GM18508 (cell line): ENCODE data around the gene PGD.
"Not testable (repeated sequence)": the region's sequence is repeated elsewhere in the genome, so short reads cannot be mapped to it uniquely, and the experiment has no call there.

Experiments
- ATAC-seq: cut with Tn5 transposase; IDR thresholded peaks from one replicate; pipeline ENCODE4 v1.9.1; 2021; ENCODE audit warnings: moderate number of reproducible peaks; ENCODE audit not compliant: insufficient read depth, unreplicated experiment

PGD gene

DNA sequence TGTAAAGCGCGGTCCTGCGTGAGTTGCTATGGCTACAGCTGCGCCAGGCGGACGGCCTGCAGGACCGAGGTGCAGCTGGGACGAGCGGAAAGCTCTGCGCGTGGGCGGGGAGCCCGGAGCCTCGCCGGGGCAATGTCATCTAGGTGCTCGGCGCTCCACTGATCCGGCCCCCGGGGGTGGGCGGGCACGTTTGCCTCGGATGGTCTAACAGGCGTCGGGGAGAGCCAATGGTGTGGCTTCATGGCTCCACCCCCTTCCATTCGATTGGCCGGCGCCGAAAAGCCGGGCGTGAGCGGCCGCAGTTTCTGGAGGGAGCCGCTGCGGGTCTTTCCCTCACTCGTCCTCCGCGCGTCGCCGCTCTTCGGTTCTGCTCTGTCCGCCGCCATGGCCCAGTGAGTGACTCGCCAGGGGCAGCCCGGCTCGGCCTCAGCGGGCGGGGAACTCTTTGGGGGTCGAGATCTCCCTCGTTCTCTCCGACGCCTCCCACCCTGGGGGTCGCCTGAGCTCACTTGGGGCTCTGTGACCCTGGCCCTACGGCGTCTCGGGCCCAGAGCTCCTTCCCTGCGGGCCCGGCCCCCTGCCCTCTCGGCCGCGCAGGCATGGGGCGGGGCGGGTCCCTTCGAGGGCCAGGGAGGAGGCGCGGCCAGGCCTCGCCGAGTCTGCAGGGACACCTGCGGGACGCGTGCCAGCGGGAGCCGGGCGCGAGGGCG, at the start of gene PGD:
PGD (plus strand) TSS at position 331 of the 710 bp plus-strand sequence; CDS start at position 385, 54 bp downstream.
- ATAC-seq: peak; percentile 88

GRCh38 chr1:10353282-10353681, 45.6 kb upstream of the PGD start:
- ATAC-seq: no peak

- ATAC-seq: no peak
These were observed 45.2 kb upstream of the PGD start for GRCh38 chr1:10353693-10354092.

GRCh38 chr1:10360045-10360444, 38.8 kb upstream of the PGD start:
- no peak for ATAC-seq

DNA sequence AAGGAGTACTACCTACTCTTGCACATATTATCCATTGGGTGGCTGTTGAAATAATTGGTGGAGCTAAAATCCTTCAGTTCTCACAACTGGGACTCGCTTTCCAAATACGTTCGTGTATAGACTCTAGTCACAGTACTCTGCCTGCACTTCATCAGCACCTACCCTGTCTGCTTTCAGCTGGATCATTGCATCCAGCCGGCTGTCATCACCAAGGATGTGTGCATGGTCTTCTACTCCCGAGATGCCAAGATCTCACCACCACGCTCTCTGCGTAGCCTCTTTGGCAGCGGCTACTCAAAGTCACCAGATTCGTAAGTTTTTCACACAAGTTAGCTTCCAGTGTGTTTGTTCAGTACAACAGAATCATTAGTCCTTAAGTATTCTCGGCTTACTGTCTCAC, 37.3 kb upstream of the PGD start:
- ATAC-seq: no peak

GRCh38 chr1:10368194-10368593, 30.7 kb upstream of the PGD start:
- ATAC-seq: no peak

DNA sequence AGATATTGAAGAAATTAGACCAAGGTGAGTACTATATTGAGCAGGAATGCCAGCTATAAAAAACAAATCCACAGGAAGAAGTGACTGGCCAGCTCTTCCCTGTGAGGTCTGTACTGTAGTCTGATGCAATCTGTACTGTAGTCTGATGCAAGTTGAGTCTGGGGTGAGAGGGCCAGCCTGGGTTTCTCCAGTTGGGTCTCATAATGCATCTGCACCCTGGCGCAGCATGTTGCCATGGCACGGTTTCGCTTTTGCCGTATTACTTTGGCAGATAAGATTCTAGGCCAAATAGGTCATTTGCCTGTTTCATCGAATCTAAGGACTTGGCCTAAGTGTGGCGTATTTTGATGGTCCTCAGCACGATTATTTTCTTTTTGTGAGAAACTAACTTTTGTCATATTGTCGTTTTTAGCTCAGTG, 24.4 kb upstream of the PGD start:
- ATAC-seq: no peak

- not testable (repeated sequence) for ATAC-seq
These were observed 21.4 kb upstream of the PGD start for GRCh38 chr1:10377365-10378029.

- no peak for ATAC-seq
These were observed 20.6 kb upstream of the PGD start for GRCh38 chr1:10378081-10378841.

DNA sequence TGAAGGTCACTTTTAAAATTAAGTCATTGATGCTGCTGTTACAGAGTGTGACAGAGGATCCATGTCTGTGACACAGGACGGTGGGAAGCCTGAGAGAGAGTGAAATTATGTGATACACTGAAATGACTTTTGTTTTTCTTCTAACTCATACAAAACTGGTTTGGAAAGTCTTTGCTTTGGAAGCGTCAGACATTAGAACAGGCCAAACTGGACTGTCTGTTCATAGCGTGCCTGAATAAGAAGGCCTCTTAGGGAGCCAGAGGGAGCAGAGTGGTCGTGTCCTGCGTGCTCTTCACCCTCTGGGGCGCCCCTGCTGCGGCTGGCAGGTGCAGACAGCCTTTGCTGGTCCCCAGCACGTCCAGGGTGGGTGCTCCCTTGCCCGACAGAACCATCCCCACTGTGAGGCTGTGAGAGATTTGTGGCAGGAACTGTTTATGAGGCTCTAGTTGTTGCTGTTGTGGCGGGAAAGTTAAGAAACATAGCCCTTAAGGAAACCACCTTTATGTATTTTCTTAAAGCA, 19.7 kb upstream of the PGD start:
- ATAC-seq: no peak

- ATAC-seq: no peak
These were observed 19.2 kb upstream of the PGD start for GRCh38 chr1:10379676-10380075.

GRCh38 chr1:10380594-10381275, 18.1 kb upstream of the PGD start:
- no peak for ATAC-seq

GRCh38 chr1:10383630-10384029, 15.2 kb upstream of the PGD start:
- no peak for ATAC-seq

DNA sequence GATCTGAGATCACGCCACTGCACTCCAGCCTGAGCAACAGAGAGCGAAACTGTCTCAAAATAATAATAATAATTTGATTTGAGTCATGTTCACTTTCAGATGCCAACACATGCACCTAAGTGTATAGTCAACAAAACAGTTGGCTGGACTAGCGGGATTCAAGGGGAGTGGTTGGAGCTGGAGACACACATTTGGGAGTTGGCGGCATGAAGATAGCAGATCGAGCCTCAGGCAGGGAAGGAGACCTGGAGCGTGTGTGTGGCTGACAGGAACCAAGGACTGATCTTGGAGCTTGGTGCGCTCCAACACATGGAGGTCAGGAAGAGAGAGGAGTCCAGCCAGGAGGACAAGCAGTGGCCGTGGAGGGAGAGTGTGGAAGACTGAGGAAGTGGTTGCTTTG, 14.6 kb upstream of the PGD start:
- ATAC-seq: no peak

DNA sequence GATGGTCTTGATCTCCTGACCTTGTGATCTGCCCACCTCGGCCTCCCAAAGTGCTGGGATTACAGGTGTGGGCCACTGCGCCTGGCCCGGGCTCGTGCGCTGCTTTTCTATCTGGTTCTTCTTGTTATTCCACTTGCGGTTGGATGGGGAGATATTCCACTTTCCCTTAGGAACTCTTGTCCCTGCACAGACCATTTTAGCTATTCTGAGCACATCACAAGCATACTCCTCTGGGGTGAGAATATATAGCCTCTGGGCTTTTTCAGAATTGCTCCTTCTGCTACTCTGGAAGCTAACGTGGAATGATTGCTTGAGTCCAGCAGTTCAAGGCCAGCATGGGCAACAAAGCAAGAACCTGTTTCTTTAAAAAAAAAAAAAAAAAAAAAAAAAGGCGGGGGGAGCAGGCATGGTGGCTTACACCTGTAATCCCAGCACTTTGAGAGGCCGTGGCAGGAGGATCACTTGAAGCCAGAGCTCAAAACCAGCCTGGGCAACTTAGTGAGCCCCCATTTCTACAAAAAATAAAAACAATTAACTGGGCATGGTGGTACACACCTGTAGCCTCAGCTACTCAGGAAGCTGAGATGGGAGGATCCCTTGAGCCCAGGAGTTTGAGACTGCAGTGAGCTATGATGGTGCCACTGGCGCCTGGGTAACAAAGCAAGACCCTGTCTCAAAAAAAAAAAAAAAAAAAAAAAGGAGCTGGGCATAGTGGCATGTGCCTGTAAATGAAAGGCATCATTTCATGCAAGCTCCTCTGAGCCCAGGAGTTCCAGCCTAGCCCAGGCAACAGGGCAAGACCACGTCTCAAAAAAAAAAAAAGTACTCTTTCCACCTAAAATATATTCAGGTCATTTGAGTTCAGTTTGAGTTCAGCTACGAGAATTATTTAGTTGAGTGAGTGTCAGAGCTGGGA, 11.8 kb upstream of the PGD start:
- no peak for ATAC-seq

GRCh38 chr1:10387677-10388386, 11.0 kb upstream of the PGD start:
- no peak for ATAC-seq

DNA sequence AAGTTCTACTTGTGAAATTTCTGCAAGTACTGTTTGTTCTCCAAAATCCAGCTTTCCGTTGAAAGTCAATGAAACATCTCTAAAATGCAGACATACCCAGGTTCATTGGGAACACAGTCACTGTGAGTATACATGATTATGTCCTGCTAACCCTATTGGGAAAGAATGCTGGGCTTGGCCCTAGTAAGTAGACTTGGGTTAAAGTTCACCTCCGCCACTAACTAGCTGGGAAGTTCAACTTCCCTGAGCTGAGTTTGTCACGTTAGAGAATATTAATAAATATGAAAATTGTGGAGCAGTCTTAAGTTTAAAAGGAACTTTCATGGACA, 10.5 kb upstream of the PGD start:
- ATAC-seq: no peak

DNA sequence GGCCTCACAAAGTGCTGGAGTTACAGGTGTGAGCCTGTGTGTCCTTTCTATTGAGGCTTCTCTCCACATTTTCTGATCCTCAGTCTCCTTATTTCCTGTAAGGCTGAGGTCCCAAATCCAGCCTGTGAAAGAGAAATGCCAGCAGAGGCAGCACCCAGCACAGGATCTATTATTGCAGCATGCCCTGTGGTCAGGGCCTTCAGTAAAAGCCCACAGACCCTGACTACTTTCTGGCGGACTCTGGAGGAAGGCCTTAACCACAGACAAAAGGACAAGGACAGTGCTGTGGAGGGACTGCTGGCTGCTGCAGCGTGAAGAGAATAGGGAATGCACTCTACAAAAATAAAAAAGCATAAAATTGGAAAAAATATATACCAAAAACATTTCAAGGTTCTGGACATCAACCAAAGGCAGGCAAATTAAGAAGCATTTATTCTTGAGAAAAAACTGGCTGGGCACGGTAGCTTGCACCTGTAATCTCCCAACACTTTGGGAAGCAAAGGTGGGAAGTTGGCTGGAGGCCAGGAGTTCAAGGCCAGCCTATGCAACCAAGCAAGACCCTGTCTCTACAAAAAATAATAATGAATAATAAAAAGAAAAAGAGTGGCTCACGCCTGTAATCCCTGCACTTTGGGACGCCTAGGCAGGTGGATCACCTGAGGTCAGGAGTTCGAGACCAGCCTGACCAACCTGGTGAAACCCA, 9.4 kb upstream of the PGD start:
- no peak for ATAC-seq
